Activated naive CD8-positive, alpha-beta T cell treated with anti-CD3 and anti-CD28 coated beads, Interleukin-2, amount 50 U/mL, for 16 hours (primary cell): ENCODE results near the gene COA4.

Experiments used
- DNase-seq: peaks from one replicate; pipeline ENCODE4 v3.0.0-alpha.2; 2020; ENCODE audit warnings: low read depth, low spot score

Gene COA4

DNA sequence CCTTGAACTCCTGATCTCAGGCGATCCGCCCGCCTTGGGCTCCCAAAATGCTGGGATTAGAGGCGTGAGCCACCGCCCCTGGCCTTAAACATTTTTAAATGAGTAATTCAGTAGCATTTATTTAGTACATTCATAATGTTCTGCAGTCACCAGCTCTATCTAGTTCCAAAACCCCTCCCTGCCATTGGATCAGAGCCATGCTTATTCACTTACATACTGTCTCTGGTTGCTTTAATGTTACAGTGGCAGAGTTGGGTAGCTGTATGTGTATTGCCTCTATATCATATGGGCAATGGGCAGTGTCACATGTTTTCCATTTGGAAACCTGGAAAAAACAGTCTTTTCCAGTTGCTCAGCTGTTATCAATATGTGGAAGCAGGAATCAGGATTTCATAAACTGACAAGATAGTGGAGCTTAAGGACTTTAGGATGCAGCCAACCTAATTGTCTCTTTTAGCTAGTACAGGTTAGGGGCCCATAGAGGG lies 10.5 kb downstream of the COA4 start:
- no peak for DNase-seq

- DNase-seq = no peak
These were observed 13.7 kb downstream of the COA4 start for GRCh38 chr11:73862986-73863385.

GRCh38 chr11:73860202-73860601 lies 16.4 kb downstream of the COA4 start:
- DNase-seq = no peak

DNA sequence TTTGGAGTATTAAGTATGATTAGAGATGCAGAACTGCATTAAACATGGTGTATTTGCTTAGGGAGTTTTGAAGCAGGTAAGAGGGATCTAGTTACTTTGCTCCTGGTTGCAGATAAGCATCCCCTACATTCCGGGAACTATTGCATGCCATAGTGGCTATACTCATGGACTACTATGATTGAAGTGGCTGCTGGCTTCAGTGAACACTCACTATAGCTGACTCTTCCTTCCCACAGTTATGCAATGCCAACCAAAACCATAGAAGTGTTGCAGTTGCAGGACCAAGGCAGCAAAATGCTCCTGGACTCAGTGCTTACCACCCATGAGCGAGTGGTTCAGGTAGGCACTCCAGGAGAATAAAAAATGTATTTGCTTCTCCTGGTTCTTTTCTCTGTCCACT lies 17.0 kb downstream of the COA4 start:
- no peak for DNase-seq

GRCh38 chr11:73856031-73856567 lies 20.5 kb downstream of the COA4 start:
- DNase-seq = no peak

DNA sequence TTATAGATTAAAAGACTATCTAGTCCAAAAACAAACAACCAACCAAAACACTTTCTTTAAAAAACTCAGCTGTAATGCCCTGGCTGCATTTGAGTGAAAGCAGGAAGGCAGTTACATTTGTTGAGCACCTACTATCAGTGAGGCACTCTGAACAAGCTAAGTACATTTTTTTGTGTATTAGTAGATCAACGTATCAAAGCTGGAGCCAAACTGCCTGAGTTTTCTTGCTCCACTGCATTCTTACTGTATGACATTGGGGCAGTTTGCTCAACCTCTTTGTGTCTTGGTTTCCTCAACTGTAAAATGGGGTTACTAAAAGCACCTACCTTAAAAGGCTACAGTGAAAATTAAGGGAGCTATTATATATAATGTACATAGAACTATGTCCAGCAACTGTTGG lies 22.0 kb downstream of the COA4 start:
- no peak for DNase-seq

DNA sequence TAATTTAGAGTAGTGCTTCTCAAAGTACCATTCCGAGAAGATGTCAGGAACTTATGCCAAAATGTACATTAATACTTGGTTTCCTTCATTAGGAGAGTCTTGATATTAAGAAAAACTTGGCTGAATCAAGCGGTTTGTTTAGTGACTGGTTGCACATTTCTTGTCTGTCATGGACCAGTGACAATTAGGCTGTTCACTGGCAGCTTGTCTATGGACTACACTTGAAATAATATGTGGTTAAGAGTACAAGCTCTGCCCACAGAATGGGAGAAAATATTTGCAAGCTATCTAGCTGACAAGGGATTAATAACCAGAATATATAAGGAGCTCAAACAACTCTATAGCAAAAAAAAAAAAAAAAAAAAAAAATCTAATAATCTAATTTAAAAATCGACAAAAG lies 24.6 kb downstream of the COA4 start:
- DNase-seq = no peak

GRCh38 chr11:73851046-73851764 lies 25.4 kb downstream of the COA4 start:
- DNase-seq = no peak

DNA sequence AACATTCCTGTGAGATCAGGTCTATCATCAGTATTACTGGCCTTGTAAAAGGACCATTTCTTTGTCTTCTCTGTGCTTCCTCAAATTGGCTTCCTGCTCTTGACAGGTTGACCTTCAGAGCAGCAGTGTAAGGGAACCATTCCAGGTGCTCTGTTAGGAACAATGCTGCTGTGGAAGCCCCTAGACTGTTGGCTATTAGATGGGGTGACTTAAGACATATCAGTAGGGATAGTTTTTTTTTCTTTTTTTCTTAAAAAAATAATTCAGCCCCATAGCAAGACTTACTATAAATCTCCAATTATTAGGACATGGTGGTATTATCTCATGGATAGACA lies 37.6 kb downstream of the COA4 start:
- DNase-seq = no peak

DNA sequence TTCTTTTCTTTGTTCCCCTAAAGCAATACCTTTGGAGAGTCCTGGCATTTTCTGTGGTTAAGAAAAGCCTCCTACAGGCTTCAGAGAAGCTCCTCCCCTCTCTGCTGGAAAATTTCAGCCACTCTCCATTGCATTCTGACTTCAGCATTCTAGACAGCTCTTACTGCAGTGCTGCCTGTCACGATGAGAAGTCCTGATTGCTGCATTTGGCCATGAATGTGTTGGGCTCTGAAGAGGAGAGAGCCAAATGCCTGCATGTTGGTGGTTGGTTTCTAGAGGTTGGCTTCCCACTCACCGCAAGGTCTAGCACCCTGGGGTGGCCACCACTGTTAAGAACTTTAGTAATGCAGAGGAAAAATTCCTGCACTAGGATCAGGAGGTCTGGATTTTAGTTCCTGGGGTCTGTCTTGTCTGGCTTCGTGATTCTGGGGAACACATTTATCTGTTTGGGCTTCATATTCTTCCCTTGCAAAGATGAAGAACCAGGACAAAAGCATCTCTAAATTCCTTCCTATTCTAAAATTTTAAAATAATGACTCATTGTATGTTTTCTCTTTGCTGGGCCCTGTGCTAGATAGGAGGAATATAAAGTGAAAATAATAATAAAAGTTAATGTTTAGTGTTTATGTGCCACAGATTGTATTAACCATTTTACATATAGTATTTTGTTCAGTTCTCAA lies 38.1 kb downstream of the COA4 start:
- no peak for DNase-seq

DNA sequence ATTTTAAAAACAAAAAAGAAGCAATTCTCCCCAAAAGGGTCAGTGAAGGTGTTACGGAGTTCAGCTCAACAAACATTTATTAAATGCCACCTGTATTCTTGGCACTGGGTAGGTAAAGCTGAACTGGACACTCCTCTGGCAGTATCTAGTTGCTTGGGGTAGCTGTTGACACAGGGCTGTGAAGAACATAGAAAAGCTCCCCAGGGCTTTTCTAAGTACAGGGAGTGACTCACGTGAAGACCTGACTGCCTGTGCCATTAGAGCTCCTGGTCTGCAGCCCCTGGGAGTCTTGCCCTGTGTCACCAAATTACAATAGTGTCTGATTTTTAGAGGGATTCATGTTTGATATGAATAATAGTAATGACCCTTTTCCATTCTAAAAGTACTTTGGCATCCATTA lies 43.6 kb downstream of the COA4 start:
- no peak for DNase-seq

GRCh38 chr11:73830261-73830660 lies 46.4 kb downstream of the COA4 start:
- DNase-seq = no peak
